ENCODE measurements around the gene CAV1. TPM values are rescaled to one million over a fixed set of nuclear protein-coding genes. Genes with fewer than 3 reads are reported as not detected.
A peak's percentile ranks its signal among the peaks of the same experiment; 100 is the strongest.

The CAV1 gene
- total and polyA plus RNA-seq, 2 donors, result 380 to 576 TPM

DNA sequence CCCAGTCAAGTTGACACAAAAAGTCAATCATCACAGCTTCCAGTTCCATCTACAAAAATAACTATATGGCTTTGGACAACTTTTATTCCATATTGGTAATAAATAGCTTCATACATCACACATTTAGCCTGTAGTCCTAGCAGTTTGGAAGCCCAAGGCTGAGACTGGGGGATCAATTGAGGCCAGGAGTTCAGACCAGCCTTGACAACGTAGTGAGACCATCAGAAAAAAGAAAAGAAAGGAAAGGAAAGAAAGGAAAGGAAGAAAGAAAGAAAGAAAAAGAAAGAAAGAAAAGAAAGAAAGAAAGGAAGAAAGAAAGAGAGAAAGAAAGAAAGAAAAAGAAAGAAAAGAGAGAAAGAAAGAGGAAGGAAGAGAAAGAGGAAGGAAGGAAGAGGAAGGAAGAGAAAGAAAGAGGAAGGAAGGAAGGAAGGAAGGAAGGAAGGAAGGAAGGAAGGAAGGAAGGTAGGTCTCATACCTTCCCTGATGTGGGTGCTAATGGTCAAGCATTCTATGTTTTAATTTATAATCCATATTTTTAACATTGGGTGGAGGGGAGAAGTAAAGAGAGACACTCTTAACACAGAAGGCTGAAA, 37.8 kb downstream of the CAV1 start:
- Histone ChIP-seq H3K27ac (ENCODE audit: low read depth) (no peak overlapping the region), H3K36me3 (ENCODE audit: insufficient read depth) (no peaks in the 10 kb centered on the region), H3K4me1 (ENCODE audit: insufficient read depth) (no peaks in the 10 kb centered on the region), H3K4me3 (ENCODE audit: low read depth, low read length) (no peak overlapping the region)
- 92% methylated on average over 1 of the region's 1 CpG for WGBS
- no peak for DNase-seq (ENCODE audit: extremely low spot score)

DNA sequence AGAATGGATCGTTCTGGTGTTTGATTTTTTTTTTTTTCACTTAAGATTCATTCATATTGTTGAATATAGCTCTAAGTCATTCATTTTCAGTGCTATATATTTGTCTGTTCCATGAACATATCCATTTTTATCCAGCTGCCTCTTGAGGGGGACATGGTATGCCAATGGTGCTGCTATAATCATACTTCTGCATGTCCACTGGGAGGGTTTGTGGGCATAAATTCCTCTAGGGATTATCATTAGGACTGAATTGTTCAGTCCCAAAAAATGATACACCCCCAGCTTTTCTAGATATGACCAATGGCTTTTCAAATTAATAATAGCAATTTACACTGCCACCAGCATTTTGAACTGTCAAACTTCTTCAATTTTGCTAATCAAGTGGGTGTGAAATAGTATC, 41.1 kb downstream of the CAV1 start:
- H3K4me3 ChIP-seq (ENCODE audit: low read depth, low read length), result no peak overlapping the region
- 88% methylated on average over 1 of the region's 1 CpG for WGBS
- no peak for DNase-seq (ENCODE audit: extremely low spot score)
- no peaks in the 10 kb centered on the region for H3K4me1 ChIP-seq (ENCODE audit: insufficient read depth)
- H3K27ac ChIP-seq (ENCODE audit: low read depth), result no peak overlapping the region
- no peaks in the 10 kb centered on the region for H3K36me3 ChIP-seq (ENCODE audit: insufficient read depth)

DNA sequence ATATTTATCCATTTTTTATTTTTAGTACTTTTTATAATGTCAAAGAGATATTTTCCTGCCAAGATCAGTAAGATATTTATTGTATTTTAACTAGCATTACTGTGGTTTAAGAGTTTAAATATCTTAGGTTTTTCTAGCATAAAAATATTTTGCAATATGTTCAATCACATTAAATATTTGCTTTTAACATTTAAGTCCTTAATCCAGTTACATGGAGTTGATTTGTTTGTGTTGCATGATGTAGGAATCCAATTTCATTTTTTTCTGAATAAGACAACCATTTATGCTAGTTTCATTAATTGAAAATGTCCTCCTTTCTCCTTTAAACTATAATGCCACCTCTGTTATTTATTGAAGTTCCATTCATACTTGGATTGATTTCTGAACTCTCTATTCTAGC, 41.8 kb downstream of the CAV1 start:
- H3K4me1 ChIP-seq (ENCODE audit: insufficient read depth), result no peaks in the 10 kb centered on the region
- no peak overlapping the region for H3K4me3 ChIP-seq (ENCODE audit: low read depth, low read length)
- no peaks in the 10 kb centered on the region for H3K36me3 ChIP-seq (ENCODE audit: insufficient read depth)
- no peak overlapping the region for H3K27ac ChIP-seq (ENCODE audit: low read depth)
- DNase-seq (ENCODE audit: extremely low spot score), result no peak

DNA sequence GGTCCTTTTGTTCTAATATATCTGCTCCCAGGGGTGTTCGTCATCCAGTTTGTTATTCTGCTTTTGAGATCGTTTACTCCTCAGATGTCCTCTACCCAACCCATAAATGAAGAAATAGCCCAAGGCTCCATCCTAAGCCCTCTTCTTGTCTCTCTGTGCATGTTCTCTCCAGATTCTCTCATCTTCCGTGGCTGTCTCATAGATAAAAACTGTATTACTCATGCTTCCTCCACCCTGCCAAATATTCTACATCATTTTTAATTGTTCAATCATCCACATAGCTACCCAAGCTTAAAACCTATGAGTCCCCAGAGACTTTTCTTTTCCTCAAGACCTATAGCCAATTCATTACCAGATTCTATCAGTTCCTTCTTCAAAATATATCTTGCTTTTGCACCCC, 44.9 kb downstream of the CAV1 start:
- DNase-seq (ENCODE audit: extremely low spot score), result no peak
- no peaks in the 10 kb centered on the region for H3K36me3 ChIP-seq (ENCODE audit: insufficient read depth)
- 65% methylated on average over 3 of the region's 3 CpGs for WGBS
- no peak overlapping the region for H3K4me3 ChIP-seq (ENCODE audit: low read depth, low read length)
- H3K4me1 ChIP-seq (ENCODE audit: insufficient read depth), result no peaks in the 10 kb centered on the region
- H3K27ac ChIP-seq (ENCODE audit: low read depth), result no peak overlapping the region

- no peak overlapping the region for H3K27ac ChIP-seq (ENCODE audit: low read depth)
- H3K4me3 ChIP-seq (ENCODE audit: low read depth, low read length), result no peak overlapping the region
- no peaks in the 10 kb centered on the region for H3K4me1 ChIP-seq (ENCODE audit: insufficient read depth)
- no peaks in the 10 kb centered on the region for H3K36me3 ChIP-seq (ENCODE audit: insufficient read depth)
- no peak for DNase-seq (ENCODE audit: extremely low spot score)
These were observed 45.5 kb downstream of the CAV1 start for GRCh38 chr7:116570306-116570705.

DNA sequence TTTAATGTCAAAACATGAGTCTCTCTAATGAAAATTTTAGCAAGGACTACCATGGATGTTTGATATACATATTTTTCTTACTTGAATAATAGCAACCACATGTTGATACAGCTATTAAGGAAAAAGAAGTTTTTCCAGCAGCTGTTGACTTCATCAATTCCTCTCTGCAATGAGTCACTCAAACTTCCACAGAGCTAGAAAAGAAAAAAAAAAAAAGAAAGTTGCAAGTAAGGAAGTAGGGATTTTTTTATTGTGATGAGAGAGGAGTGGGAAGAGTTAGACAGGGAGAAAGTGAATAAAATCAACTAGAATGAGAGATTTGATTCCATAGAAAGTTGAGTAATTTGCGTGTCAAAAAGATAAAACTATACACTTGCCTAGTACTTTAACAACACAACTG, 46.2 kb downstream of the CAV1 start:
- no peak for DNase-seq (ENCODE audit: extremely low spot score)
- 68% methylated on average over 1 of the region's 1 CpG for WGBS
- no peak overlapping the region for H3K27ac ChIP-seq (ENCODE audit: low read depth)
- H3K4me1 ChIP-seq (ENCODE audit: insufficient read depth), result no peaks in the 10 kb centered on the region
- no peaks in the 10 kb centered on the region for H3K36me3 ChIP-seq (ENCODE audit: insufficient read depth)
- no peak overlapping the region for H3K4me3 ChIP-seq (ENCODE audit: low read depth, low read length)

- H3K4me3 ChIP-seq (ENCODE audit: low read depth, low read length), result no peak overlapping the region
- H3K27ac ChIP-seq (ENCODE audit: low read depth), result no peak overlapping the region
- WGBS, result 79% methylated on average over 2 of the region's 2 CpGs
- no peaks in the 10 kb centered on the region for H3K4me1 ChIP-seq (ENCODE audit: insufficient read depth)
- no peak for DNase-seq (ENCODE audit: extremely low spot score)
- H3K36me3 ChIP-seq (ENCODE audit: insufficient read depth), result no peaks in the 10 kb centered on the region
These were observed 46.7 kb downstream of the CAV1 start for GRCh38 chr7:116571552-116571951.

- no peak for DNase-seq (ENCODE audit: extremely low spot score)
- Histone ChIP-seq H3K36me3 (ENCODE audit: insufficient read depth) (no peaks in the 10 kb centered on the region), H3K4me1 (ENCODE audit: insufficient read depth) (peaks cover 2% of the 10 kb centered on the region), H3K4me3 (ENCODE audit: low read depth, low read length) (no peak overlapping the region), H3K27ac (ENCODE audit: low read depth) (no peak overlapping the region)
- 98% methylated on average over 3 of the region's 3 CpGs for WGBS
These were observed 47.2 kb downstream of the CAV1 start for GRCh38 chr7:116572036-116572435.

DNA sequence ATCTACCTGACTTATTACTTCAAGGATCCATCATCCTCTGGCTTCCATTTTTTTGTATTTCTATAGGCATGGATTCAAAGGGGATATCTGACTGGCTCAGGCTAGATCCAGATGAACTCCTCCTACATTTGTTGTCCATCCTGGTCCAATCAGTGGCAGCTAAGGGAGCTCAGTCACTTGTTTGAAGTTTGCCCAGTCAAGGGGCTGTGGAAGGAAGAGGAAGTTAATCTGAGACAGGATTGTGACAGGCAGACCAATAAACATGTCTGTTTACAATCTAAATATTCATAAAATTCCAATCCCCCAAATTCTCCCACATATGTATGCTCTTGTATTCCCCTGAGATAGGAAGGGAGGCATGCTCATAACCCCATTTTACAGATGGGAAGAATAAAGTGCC, 48.7 kb downstream of the CAV1 start:
- Histone ChIP-seq H3K4me1 (ENCODE audit: insufficient read depth) (peaks cover 2% of the 10 kb centered on the region), H3K27ac (ENCODE audit: low read depth) (no peak overlapping the region), H3K4me3 (ENCODE audit: low read depth, low read length) (no peak overlapping the region), H3K36me3 (ENCODE audit: insufficient read depth) (no peaks in the 10 kb centered on the region)
- no peak for DNase-seq (ENCODE audit: extremely low spot score)

DNA sequence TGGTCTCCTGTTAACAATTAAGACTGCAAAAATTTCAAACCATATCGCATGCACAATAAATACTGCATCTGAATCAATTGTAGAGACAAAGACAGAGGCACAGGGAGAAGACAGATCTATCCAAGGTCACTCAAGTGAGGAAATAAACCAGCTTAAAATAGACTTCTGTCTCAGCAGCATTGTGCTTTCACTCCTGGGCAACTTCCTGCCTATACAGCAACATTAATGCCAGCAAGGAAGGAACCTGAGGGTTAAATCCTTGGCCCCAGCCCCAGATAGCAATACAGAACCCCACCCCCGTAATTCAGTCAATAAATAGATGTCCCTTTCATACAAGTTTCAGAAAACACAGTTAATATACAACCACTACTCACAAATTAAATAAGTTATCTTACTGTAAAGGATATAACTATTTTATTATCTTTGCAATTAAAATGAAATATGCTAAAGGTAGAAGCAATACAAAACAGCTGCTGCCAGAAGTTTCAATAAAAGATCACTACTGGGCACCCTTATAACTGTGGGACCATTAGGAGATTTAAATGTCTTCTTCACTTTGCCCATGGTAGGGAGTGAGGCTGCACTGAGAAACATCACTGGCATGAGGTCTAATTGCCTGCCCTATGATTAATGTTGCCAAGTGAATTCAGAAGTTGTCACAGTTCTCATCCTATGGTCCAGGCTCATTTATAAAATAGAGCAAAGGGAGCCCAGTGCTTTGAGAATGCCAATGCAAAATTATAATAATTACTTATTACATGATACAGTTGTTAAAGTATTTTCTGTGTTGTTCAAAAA, 49.4 kb downstream of the CAV1 start:
- 59% methylated on average over 2 of the region's 2 CpGs for WGBS
- Histone ChIP-seq H3K36me3 (ENCODE audit: insufficient read depth) (no peaks in the 10 kb centered on the region), H3K27ac (ENCODE audit: low read depth) (no peak overlapping the region), H3K4me3 (ENCODE audit: low read depth, low read length) (no peak overlapping the region), H3K4me1 (ENCODE audit: insufficient read depth) (peaks cover 2% of the 10 kb centered on the region)
- DNase-seq (ENCODE audit: extremely low spot score), result no peak

GRCh38 chr7:116575853-116576252, 51.0 kb downstream of the CAV1 start:
- no peaks in the 10 kb centered on the region for H3K36me3 ChIP-seq (ENCODE audit: insufficient read depth)
- no peak overlapping the region for H3K4me3 ChIP-seq (ENCODE audit: low read depth, low read length)
- peaks cover 2% of the 10 kb centered on the region for H3K4me1 ChIP-seq (ENCODE audit: insufficient read depth)
- no peak for DNase-seq (ENCODE audit: extremely low spot score)
- no peak overlapping the region for H3K27ac ChIP-seq (ENCODE audit: low read depth)
- 94% methylated on average over 1 of the region's 1 CpG for WGBS

DNA sequence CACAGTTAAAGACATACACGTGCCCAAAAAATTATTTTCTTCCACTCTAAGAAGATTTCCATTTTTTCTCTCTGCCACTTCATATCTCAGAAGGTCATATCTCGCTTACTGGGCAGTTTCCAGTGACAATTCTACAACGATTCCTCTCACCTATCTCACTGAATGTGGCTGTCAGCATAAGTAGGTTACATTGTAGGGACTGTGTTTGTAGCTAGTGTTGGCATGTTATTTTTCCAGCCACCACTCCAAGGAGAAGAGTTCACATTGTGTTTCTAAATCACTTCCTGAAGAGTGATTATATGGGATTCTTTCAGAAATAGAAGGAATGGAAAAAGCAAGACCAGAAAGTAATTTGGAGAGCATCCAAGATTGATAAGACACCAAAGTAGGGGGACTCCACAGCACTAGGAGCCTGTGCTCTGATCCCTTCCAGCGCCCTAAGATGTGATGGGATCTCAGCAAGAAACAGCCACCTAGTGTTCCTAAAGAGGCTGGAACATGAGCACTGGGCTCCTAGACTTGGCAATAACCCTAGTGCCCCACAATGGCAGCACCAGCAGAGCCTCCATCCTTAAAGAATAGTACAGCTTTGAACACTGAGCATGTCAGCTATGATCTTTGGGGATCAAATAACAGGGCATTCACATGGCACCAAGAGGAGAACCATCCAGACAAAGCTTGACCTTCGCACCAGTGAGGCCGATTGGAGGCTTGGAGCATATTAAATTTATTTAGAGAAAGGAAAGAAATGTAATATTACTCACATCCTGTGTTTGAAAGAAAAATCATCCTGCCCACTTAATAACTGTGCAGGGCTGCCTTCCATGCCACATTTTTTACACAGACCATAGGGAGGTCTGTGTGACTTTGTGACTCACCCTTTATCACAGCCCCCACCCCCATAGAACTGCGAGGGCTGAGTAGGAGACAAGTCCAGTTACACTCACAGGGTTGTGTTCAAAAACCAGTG, 51.8 kb downstream of the CAV1 start:
- WGBS, result 73% methylated on average over 7 of the region's 7 CpGs
- H3K4me3 ChIP-seq (ENCODE audit: low read depth, low read length), result no peak overlapping the region
- peak overlapping the region; percentile 52 for H3K27ac ChIP-seq (ENCODE audit: low read depth)

GRCh38 chr7:116577320-116577871, 52.6 kb downstream of the CAV1 start:
- no peak for DNase-seq (ENCODE audit: extremely low spot score)
- H3K27ac ChIP-seq (ENCODE audit: low read depth), result no peak overlapping the region
- H3K36me3 ChIP-seq (ENCODE audit: insufficient read depth), result no peaks in the 10 kb centered on the region
- peaks cover 2% of the 10 kb centered on the region for H3K4me1 ChIP-seq (ENCODE audit: insufficient read depth)
- H3K4me3 ChIP-seq (ENCODE audit: low read depth, low read length), result no peak overlapping the region
- WGBS, result 42% methylated on average over 6 of the region's 6 CpGs

More for the DNA sequence above, 51.8 kb downstream of the CAV1 start:
- no peak for DNase-seq (ENCODE audit: extremely low spot score)
- no peaks in the 10 kb centered on the region for H3K36me3 ChIP-seq (ENCODE audit: insufficient read depth)
- H3K4me1 ChIP-seq (ENCODE audit: insufficient read depth), result peaks cover 2% of the 10 kb centered on the region

All from urinary bladder (tissue), 4 donors.